Neural crest cell (in vitro differentiated cells): Measurements from ENCODE around the gene SIPA1L3. TPM values are rescaled to one million over a fixed set of nuclear protein-coding genes. Genes with fewer than 3 reads are reported as not detected.
A peak's percentile ranks its signal among the peaks of the same experiment; 100 is the strongest.

Experiments used
- DNase-seq: peaks from one replicate; pipeline ENCODE4 v3.0.0; 2021; ENCODE audit warnings: low read depth, mixed read lengths, low spot score
- H3K27ac Mint-ChIP-seq: one replicate; pipeline ENCODE4 v1.8.0; 2021; ENCODE audit warnings: mild to moderate bottlenecking, mixed read lengths; ENCODE audit not compliant: unreplicated experiment
- H3K27me3 Mint-ChIP-seq: 2 replicates; pipeline ENCODE4 v1.8.0; 2021; ENCODE audit warnings: low read depth, mild to moderate bottlenecking, mixed read lengths
- H3K36me3 Mint-ChIP-seq: 2 replicates; pipeline ENCODE4 v1.8.0; 2021; ENCODE audit warnings: low read depth, mild to moderate bottlenecking, mixed read lengths
- H3K4me1 Mint-ChIP-seq: 2 replicates; pipeline ENCODE4 v1.8.0; 2021; ENCODE audit warnings: mixed read lengths
- H3K4me3 Mint-ChIP-seq: one replicate; pipeline ENCODE4 v1.8.0; 2021; ENCODE audit warnings: mild to moderate bottlenecking, mixed read lengths
- H3K9me3 Mint-ChIP-seq: 2 replicates; pipeline ENCODE4 v1.8.0; 2021; ENCODE audit warnings: mixed read lengths
- CTCF ChIP-seq: fragments of 200-600 bp; sonication (generic); conservative IDR thresholded peaks from 2 replicates; pipeline ENCODE4 v1.5.0; 2021; ENCODE audit warnings: antibody characterized with exemption, mild to moderate bottlenecking
- total RNA-seq: library from RNA; stranded (reverse); gene quantifications from 2 replicates; pipeline ENCODE4 v1.2.1, GENCODE V29; 2021

SIPA1L3 gene
- total RNA-seq, 1 donor from 2014 or later: 41.2 TPM

DNA sequence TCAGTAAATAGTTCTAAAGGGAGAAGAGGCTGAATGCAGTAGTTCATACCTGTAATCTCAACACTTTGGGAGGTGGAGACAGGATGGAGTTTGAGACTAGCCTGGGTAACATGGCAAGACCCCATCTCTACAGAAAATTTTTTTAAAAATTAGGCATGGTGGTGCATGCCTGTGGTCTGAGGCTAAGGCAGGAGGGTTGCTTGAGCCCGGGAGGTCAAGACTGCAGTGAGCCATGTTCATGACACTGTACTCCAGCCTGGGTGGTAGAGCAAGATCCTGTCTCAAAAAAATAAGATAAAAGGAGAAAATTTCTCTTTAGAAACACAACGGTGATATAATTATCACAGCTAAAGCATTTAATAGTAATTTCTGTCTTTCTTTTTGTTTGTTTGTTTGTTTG lies 57.1 kb downstream of the SIPA1L3 start:
- Mint-ChIP-seq H3K36me3 (peaks cover 12% of the 10 kb centered on the region), H3K4me3 (no peak overlapping the region), H3K27ac (no peak overlapping the region), H3K4me1 (no peaks in the 10 kb centered on the region), H3K9me3 (peaks cover 3% of the 10 kb centered on the region), H3K27me3 (no peaks in the 10 kb centered on the region)
- TF ChIP-seq CTCF: no peak
- no peak for DNase-seq

GRCh38 chr19:37966211-37966661 lies 59.2 kb downstream of the SIPA1L3 start:
- peaks cover 20% of the 10 kb centered on the region for H3K36me3 Mint-ChIP-seq
- no peaks in the 10 kb centered on the region for H3K27me3 Mint-ChIP-seq
- H3K4me3 Mint-ChIP-seq: no peak overlapping the region
- TF ChIP-seq CTCF: no peak
- DNase-seq: no peak
- H3K9me3 Mint-ChIP-seq: peaks cover 2% of the 10 kb centered on the region
- no peak overlapping the region for H3K27ac Mint-ChIP-seq
- no peaks in the 10 kb centered on the region for H3K4me1 Mint-ChIP-seq

DNA sequence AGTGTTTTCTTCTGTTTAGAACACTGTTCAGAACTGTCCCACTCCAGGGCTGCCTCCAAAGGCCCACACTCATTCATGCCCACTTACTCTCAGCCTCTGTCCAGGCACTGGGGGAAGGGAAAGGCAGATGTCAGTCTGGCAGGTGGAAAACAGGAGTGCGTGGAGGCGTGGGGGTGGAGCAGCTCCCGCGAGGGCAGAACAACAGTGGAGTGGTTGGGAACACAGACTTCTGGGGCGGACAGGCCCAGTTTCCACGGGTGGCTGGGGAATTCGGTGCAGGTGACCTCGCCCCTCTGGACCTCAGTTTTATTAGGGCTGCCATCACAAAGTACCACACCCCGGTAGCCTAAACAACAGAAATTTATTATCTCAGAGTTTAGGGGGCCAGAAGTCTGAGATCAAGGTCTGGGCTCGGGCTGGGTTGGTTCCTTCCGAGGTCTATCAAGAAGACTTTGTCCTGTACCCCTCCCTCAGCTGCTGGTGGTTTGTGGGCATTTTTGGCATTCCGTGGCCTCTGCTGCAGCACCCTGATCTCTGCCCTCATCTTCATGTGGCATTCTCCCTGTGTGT lies 59.7 kb downstream of the SIPA1L3 start:
- H3K4me3 Mint-ChIP-seq: no peak overlapping the region
- H3K36me3 Mint-ChIP-seq: peaks cover 18% of the 10 kb centered on the region
- no peak for TF ChIP-seq CTCF
- H3K4me1 Mint-ChIP-seq: no peaks in the 10 kb centered on the region
- no peak for DNase-seq
- peak overlapping the region; percentile 40 for H3K27ac Mint-ChIP-seq
- no peaks in the 10 kb centered on the region for H3K9me3 Mint-ChIP-seq
- no peaks in the 10 kb centered on the region for H3K27me3 Mint-ChIP-seq

DNA sequence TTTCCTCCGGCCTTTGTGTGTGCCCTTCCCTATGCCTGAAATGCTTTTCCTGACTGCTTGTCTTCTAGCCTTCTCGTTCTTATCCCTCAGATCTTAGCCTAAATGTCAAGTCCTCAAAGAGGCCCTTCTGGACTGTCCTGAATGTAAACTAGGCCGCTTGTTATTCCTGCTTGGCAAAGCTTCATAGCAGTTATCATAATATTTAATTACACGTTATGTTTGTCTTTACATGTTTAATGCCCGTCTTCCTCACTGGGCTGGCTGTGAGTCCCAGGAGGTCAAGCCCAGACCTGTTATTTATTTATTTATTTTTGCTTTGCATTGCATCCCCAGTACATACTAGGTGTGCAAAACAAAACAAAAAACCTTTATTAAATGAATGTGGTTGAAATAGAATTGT lies 62.7 kb downstream of the SIPA1L3 start:
- Mint-ChIP-seq H3K4me3 (no peak overlapping the region), H3K36me3 (peaks cover 27% of the 10 kb centered on the region), H3K27ac (no peak overlapping the region), H3K4me1 (peaks cover 5% of the 10 kb centered on the region), H3K27me3 (no peaks in the 10 kb centered on the region), H3K9me3 (peaks cover 5% of the 10 kb centered on the region)
- no peak for TF ChIP-seq CTCF
- no peak for DNase-seq

GRCh38 chr19:37970699-37971098 lies 63.7 kb downstream of the SIPA1L3 start:
- no peak overlapping the region for H3K4me3 Mint-ChIP-seq
- peaks cover 5% of the 10 kb centered on the region for H3K4me1 Mint-ChIP-seq
- DNase-seq: no peak
- TF ChIP-seq CTCF: no peak
- H3K27ac Mint-ChIP-seq: no peak overlapping the region
- peaks cover 29% of the 10 kb centered on the region for H3K36me3 Mint-ChIP-seq
- H3K9me3 Mint-ChIP-seq: peaks cover 5% of the 10 kb centered on the region
- H3K27me3 Mint-ChIP-seq: no peaks in the 10 kb centered on the region
